Measurements from ENCODE around the gene NAA15.

Gene NAA15

DNA sequence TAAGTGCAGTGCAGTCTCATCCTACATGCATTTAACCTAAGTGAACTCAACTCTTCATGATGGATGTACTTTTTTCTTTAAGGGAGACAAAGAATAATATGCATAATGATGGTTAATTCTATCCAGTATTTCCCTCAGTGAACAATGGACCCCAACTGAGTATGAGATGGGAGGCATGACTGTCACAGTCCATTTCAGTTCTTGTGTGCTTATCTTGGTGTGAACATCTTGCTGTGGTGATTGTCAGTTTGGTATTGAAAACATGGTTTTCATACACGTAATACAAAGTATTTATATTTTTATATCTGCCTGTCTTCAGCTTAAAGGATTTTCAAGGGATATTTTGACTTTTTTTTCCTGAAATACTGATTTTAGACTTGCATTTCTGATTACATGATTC lies 72.9 kb downstream of the NAA15 start:
- no peaks in the 10 kb centered on the region for H3K4me1 ChIP-seq (ENCODE audit: control insufficient read depth, insufficient read depth, low read length)
- TF ChIP-seq, protein P1, sequence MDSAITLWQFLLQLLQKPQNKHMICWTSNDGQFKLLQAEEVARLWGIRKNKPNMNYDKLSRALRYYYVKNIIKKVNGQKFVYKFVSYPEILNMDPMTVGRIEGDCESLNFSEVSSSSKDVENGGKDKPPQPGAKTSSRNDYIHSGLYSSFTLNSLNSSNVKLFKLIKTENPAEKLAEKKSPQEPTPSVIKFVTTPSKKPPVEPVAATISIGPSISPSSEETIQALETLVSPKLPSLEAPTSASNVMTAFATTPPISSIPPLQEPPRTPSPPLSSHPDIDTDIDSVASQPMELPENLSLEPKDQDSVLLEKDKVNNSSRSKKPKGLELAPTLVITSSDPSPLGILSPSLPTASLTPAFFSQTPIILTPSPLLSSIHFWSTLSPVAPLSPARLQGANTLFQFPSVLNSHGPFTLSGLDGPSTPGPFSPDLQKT (IDR thresholded peaks at IDR 0.05; ENCODE audit: borderline replicate concordance, low read depth, low read length) = no peak
- TF ChIP-seq ZNF626 (tag by site-specific recombination; IDR thresholded peaks at IDR 0.05) = no peak
- TF ChIP-seq ZNF654 (tag by site-specific recombination; IDR thresholded peaks at IDR 0.05; ENCODE audit: low read depth) = no peak
- no peak for TF ChIP-seq ZNF549 (tag by site-specific recombination; IDR thresholded peaks at IDR 0.05)
- TF ChIP-seq, protein P2, sequence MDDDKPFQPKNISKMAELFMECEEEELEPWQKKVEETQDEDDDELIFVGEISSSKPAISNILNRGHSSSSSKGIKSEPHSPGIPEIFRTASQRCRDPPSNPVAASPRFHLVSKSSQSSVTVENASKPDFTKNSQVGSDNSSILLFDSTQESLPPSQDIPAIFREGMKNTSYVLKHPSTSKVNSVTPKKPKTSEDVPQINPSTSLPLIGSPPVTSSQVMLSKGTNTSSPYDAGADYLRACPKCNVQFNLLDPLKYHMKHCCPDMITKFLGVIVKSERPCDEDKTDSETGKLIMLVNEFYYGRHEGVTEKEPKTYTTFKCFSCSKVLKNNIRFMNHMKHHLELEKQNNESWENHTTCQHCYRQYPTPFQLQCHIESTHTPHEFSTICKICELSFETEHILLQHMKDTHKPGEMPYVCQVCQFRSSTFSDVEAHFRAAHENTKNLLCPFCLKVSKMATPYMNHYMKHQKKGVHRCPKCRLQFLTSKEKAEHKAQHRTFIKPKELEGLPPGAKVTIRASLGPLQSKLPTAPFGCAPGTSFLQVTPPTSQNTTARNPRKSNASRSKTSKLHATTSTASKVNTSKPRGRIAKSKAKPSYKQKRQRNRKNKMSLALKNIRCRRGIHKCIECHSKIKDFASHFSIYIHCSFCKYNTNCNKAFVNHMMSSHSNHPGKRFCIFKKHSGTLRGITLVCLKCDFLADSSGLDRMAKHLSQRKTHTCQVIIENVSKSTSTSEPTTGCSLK (tag by site-specific recombination; IDR thresholded peaks at IDR 0.05) = no peak
- no peak for TF ChIP-seq ZBTB48 (tag by site-specific recombination; IDR thresholded peaks at IDR 0.05)
- TF ChIP-seq ZNF324 (tag by site-specific recombination; IDR thresholded peaks at IDR 0.05) = no peak
- TF ChIP-seq ZNF48 (tag by site-specific recombination; IDR thresholded peaks at IDR 0.05) = no peak
- TF ChIP-seq ZNF621 (tag by site-specific recombination; IDR thresholded peaks at IDR 0.05) = no peak
- TF ChIP-seq ZNF558 (tag by site-specific recombination; IDR thresholded peaks at IDR 0.05) = no peak
- TF ChIP-seq ZNF292 (tag by site-specific recombination; IDR thresholded peaks at IDR 0.05; ENCODE audit: borderline replicate concordance, low read depth) = no peak
- TF ChIP-seq, protein P3, sequence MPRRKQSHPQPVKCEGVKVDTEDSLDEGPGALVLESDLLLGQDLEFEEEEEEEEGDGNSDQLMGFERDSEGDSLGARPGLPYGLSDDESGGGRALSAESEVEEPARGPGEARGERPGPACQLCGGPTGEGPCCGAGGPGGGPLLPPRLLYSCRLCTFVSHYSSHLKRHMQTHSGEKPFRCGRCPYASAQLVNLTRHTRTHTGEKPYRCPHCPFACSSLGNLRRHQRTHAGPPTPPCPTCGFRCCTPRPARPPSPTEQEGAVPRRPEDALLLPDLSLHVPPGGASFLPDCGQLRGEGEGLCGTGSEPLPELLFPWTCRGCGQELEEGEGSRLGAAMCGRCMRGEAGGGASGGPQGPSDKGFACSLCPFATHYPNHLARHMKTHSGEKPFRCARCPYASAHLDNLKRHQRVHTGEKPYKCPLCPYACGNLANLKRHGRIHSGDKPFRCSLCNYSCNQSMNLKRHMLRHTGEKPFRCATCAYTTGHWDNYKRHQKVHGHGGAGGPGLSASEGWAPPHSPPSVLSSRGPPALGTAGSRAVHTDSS (tag by site-specific recombination; IDR thresholded peaks at IDR 0.05) = no peak
- no peak for TF ChIP-seq ZNF830 (tag by site-specific recombination; IDR thresholded peaks at IDR 0.05; ENCODE audit: low read depth)
- no peak for TF ChIP-seq OVOL3 (tag by site-specific recombination; IDR thresholded peaks at IDR 0.05)
- ChIA-PET POLR2A (no interaction called here), CTCF (no interaction called here)
- H3K27ac ChIP-seq (ENCODE audit: extremely low read depth, low read depth, low read length) = no peak overlapping the region
- H3K9me3 ChIP-seq (ENCODE audit: control insufficient read depth, insufficient read depth, low read depth, low read length) = no peaks in the 10 kb centered on the region
- peaks cover 36 to 88% of the 10 kb centered on the region in 2 experiments for H3K36me3 ChIP-seq (ENCODE audit: control insufficient read depth in 2 of 2, insufficient read depth in 1 of 2, low read length in 2 of 2)
- H3K4me3 ChIP-seq (ENCODE audit: low read depth, low read length) = no peak overlapping the region

DNA sequence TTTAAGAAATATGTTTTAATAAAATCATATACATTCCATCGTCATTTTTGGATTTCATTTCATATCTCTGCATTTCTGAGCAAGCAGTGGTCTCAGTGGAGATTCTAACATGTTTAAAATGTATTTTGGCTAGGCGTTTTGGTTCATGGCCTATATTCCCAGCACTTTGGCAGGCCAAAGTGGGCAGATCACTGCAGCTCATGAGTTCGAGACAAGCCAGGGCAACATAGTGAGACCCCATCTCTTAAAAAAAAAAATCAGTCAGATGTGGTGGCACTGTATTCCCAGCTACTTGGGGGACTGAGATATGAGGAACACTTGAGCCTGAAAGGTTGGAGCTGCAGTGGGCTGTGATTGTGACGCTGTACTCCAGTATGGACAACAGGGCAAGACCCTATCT lies 85.1 kb downstream of the NAA15 start:
- H3K36me3 ChIP-seq (ENCODE audit: control insufficient read depth in 2 of 2, insufficient read depth in 1 of 2, low read length in 2 of 2) = peaks cover 3 to 77% of the 10 kb centered on the region in 2 experiments; a peak in 2 of 3 replicates
- no peak overlapping the region for H3K27ac ChIP-seq (ENCODE audit: extremely low read depth, low read depth, low read length)
- H3K4me1 ChIP-seq (ENCODE audit: control insufficient read depth, insufficient read depth, low read length) = no peaks in the 10 kb centered on the region
- H3K4me3 ChIP-seq (ENCODE audit: low read depth, low read length) = no peak overlapping the region
- CTCF ChIA-PET = interaction anchor here (0.6 kb wide), 2 partner anchors 17 to 36 kb away, joined by 3 read pairs; no protein-coding TSS in a partner anchor
- H3K9me3 ChIP-seq (ENCODE audit: control insufficient read depth, insufficient read depth, low read depth, low read length) = no peaks in the 10 kb centered on the region
- POLR2A ChIA-PET = no interaction called here
- TF ChIP-seq ZNF248 (tag by site-specific recombination; IDR thresholded peaks at IDR 0.05) = no peak
- 0 out of 2 replicates have a peak, but pooled peaks have one; percentile 49 for TF ChIP-seq ZNF121 (tag by site-specific recombination; IDR thresholded peaks at IDR 0.05)

DNA sequence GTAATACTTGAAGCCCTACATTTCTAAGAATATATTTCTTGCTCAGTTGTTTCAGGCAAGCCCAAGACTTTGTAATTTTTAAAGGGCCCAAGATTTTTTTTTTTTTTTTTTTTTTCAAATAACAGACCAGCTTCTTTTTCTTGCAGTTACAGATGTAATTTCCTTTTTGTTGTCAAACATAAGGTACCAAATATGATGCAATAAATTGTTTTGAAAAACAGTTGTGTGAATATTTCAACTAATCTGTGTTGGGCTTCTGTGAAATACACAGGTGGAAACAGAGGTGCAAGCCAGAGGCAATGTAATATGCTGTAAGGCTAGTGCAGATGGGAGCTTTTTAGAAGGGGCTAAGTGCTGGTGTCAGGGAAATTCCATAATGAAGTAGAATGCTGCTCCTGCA lies 87.8 kb downstream of the NAA15 start:
- ChIA-PET POLR2A (no interaction called here), CTCF (no interaction called here)
- no peaks in the 10 kb centered on the region for H3K9me3 ChIP-seq (ENCODE audit: control insufficient read depth, insufficient read depth, low read depth, low read length)
- peaks cover 3 to 84% of the 10 kb centered on the region in 2 experiments; a peak in 2 of 3 replicates for H3K36me3 ChIP-seq (ENCODE audit: control insufficient read depth in 2 of 2, insufficient read depth in 1 of 2, low read length in 2 of 2)
- H3K4me1 ChIP-seq (ENCODE audit: control insufficient read depth, insufficient read depth, low read length) = no peaks in the 10 kb centered on the region
- no peak overlapping the region for H3K4me3 ChIP-seq (ENCODE audit: low read depth, low read length)
- no peak overlapping the region for H3K27ac ChIP-seq (ENCODE audit: extremely low read depth, low read depth, low read length)
- TF ChIP-seq ZBTB17 (tag by site-specific recombination; IDR thresholded peaks at IDR 0.05) = no peak
- TF ChIP-seq ZNF169 (tag by site-specific recombination; IDR thresholded peaks at IDR 0.05) = no peak
- TF ChIP-seq GLIS2 (tag by site-specific recombination; IDR thresholded peaks at IDR 0.05) = no peak
- no peak for TF ChIP-seq ZNF202 (tag by site-specific recombination; IDR thresholded peaks at IDR 0.05; ENCODE audit: borderline replicate concordance)
- TF ChIP-seq, protein P4, sequence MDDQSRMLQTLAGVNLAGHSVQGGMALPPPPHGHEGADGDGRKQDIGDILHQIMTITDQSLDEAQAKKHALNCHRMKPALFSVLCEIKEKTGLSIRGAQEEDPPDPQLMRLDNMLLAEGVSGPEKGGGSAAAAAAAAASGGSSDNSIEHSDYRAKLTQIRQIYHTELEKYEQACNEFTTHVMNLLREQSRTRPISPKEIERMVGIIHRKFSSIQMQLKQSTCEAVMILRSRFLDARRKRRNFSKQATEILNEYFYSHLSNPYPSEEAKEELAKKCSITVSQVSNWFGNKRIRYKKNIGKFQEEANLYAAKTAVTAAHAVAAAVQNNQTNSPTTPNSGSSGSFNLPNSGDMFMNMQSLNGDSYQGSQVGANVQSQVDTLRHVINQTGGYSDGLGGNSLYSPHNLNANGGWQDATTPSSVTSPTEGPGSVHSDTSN (CRISPR knock-in tag; IDR thresholded peaks at IDR 0.05) = no peak
- TF ChIP-seq, protein P5, sequence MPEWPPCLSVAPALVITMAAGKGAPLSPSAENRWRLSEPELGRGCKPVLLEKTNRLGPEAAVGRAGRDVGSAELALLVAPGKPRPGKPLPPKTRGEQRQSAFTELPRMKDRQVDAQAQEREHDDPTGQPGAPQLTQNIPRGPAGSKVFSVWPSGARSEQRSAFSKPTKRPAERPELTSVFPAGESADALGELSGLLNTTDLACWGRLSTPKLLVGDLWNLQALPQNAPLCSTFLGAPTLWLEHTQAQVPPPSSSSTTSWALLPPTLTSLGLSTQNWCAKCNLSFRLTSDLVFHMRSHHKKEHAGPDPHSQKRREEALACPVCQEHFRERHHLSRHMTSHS (tag by site-specific recombination; IDR thresholded peaks at IDR 0.05) = no peak
- TF ChIP-seq ZNF561 (tag by site-specific recombination; IDR thresholded peaks at IDR 0.05; ENCODE audit: borderline replicate concordance) = no peak
- TF ChIP-seq ZNF248 (tag by site-specific recombination; IDR thresholded peaks at IDR 0.05) = no peak
- TF ChIP-seq ZNF140 (tag by site-specific recombination; IDR thresholded peaks at IDR 0.05) = no peak
- TF ChIP-seq, protein P6, sequence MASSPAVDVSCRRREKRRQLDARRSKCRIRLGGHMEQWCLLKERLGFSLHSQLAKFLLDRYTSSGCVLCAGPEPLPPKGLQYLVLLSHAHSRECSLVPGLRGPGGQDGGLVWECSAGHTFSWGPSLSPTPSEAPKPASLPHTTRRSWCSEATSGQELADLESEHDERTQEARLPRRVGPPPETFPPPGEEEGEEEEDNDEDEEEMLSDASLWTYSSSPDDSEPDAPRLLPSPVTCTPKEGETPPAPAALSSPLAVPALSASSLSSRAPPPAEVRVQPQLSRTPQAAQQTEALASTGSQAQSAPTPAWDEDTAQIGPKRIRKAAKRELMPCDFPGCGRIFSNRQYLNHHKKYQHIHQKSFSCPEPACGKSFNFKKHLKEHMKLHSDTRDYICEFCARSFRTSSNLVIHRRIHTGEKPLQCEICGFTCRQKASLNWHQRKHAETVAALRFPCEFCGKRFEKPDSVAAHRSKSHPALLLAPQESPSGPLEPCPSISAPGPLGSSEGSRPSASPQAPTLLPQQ (tag by site-specific recombination; IDR thresholded peaks at IDR 0.05) = no peak
